ENCODE results near the gene CHMP4B.
A peak's percentile ranks its signal among the peaks of the same experiment; 100 is the strongest.

Gene CHMP4B

GRCh38 chr20:33810885-33811775 lies at the start of gene CHMP4B:
Gene CHMP4B, plus strand, starts transcription at chr20:33811348. Its CDS starts 121 bp downstream, at chr20:33811469.
- peak; percentile 99 for DNase-seq

- DNase-seq: no peak
Observed at GRCh38 chr20:33761698-33762250, 49.4 kb upstream of the CHMP4B start.

- DNase-seq: no peak
Observed at GRCh38 chr20:33765099-33765498, 46.0 kb upstream of the CHMP4B start.

- no peak for DNase-seq
Observed at GRCh38 chr20:33765592-33765991, 45.6 kb upstream of the CHMP4B start.

GRCh38 chr20:33766686-33767085 lies 44.5 kb upstream of the CHMP4B start:
- no peak for DNase-seq

- no peak for DNase-seq
Observed at GRCh38 chr20:33767777-33768138, 43.4 kb upstream of the CHMP4B start.

GRCh38 chr20:33769043-33769442 lies 42.1 kb upstream of the CHMP4B start:
- no peak for DNase-seq

- no peak for DNase-seq
Observed at GRCh38 chr20:33770005-33770404, 41.1 kb upstream of the CHMP4B start.

- DNase-seq: no peak
Observed at GRCh38 chr20:33771938-33772337, 39.2 kb upstream of the CHMP4B start.

- no peak for DNase-seq
Observed at GRCh38 chr20:33772439-33772838, 38.7 kb upstream of the CHMP4B start.

GRCh38 chr20:33773412-33774089 lies 37.6 kb upstream of the CHMP4B start:
- no peak for DNase-seq

GRCh38 chr20:33777816-33778215 lies 33.3 kb upstream of the CHMP4B start:
- DNase-seq: no peak

- no peak for DNase-seq
Observed at GRCh38 chr20:33781133-33781532, 30.0 kb upstream of the CHMP4B start.

GRCh38 chr20:33781945-33782344 lies 29.2 kb upstream of the CHMP4B start:
- no peak for DNase-seq

- DNase-seq: no peak
Observed at GRCh38 chr20:33783256-33783655, 27.9 kb upstream of the CHMP4B start.

- DNase-seq: no peak
Observed at GRCh38 chr20:33783818-33784217, 27.3 kb upstream of the CHMP4B start.

GRCh38 chr20:33784225-33784624 lies 26.9 kb upstream of the CHMP4B start:
- DNase-seq: no peak

GRCh38 chr20:33785503-33785902 lies 25.6 kb upstream of the CHMP4B start:
- no peak for DNase-seq

- no peak for DNase-seq
Observed at GRCh38 chr20:33787253-33787891, 23.8 kb upstream of the CHMP4B start.

- DNase-seq: no peak
Observed at GRCh38 chr20:33788351-33789049, 22.6 kb upstream of the CHMP4B start.

- no peak for DNase-seq
Observed at GRCh38 chr20:33789109-33789857, 21.9 kb upstream of the CHMP4B start.

GRCh38 chr20:33789858-33790182 lies 21.3 kb upstream of the CHMP4B start:
- no peak for DNase-seq
